GM12872 (cell line): ENCODE measurements around the gene TRIM62.

Experiments used
- TF ChIP-seq, protein P1 (sequence below): IDR thresholded peaks from 3 replicates; pipeline ENCODE4 v1.5.1; 2011; ENCODE audit warnings: low read depth, mild to moderate bottlenecking, low read length, moderate library complexity; ENCODE audit not compliant: insufficient read depth

Gene TRIM62

GRCh38 chr1:33220676-33221384, 39.0 kb upstream of the TRIM62 start:
- TF ChIP-seq, protein P1, sequence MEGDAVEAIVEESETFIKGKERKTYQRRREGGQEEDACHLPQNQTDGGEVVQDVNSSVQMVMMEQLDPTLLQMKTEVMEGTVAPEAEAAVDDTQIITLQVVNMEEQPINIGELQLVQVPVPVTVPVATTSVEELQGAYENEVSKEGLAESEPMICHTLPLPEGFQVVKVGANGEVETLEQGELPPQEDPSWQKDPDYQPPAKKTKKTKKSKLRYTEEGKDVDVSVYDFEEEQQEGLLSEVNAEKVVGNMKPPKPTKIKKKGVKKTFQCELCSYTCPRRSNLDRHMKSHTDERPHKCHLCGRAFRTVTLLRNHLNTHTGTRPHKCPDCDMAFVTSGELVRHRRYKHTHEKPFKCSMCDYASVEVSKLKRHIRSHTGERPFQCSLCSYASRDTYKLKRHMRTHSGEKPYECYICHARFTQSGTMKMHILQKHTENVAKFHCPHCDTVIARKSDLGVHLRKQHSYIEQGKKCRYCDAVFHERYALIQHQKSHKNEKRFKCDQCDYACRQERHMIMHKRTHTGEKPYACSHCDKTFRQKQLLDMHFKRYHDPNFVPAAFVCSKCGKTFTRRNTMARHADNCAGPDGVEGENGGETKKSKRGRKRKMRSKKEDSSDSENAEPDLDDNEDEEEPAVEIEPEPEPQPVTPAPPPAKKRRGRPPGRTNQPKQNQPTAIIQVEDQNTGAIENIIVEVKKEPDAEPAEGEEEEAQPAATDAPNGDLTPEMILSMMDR, result no peak

GRCh38 chr1:33219886-33220661, 38.2 kb upstream of the TRIM62 start:
- TF ChIP-seq, protein P1, result no peak

GRCh38 chr1:33211972-33212371, 30.1 kb upstream of the TRIM62 start:
- TF ChIP-seq, protein P1, result no peak

DNA sequence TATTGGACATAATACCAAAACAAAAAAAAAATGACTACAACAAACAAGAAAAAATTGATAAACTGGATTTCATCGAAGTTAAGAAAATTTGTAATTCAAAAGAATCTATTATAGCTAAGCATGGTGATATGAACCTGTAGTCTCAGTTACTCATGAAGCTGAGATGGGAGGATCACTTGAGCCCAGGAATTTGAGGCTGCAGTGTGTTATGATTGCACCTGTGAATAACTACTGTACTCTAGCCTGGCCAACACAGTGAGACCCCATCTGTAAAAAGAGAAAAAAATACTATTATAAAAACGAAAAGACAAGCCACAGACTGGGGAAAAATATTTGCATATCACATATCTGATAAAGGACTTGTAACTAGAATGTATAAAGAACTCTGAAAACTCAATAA, 24.5 kb upstream of the TRIM62 start:
- TF ChIP-seq, protein P1, result no peak

DNA sequence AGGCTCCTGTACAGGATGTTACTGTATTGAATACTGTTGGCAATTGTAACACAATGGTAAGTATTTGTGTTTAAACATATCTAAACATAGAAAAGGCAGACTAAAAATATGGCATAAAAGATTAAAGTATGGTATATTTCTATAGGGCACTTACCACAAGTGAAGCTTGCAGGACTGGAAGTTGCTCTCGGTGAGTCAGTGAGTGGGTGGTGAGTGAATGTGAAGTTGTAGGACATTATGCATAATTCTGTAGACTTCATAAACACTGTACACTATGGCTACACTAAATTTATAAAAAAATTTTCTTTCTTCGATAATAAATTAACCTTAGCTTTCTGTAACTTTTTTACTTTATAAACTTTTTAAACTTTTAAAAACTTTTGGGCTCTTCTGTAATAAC, 13.7 kb upstream of the TRIM62 start:
- TF ChIP-seq, protein P1, result no peak

DNA sequence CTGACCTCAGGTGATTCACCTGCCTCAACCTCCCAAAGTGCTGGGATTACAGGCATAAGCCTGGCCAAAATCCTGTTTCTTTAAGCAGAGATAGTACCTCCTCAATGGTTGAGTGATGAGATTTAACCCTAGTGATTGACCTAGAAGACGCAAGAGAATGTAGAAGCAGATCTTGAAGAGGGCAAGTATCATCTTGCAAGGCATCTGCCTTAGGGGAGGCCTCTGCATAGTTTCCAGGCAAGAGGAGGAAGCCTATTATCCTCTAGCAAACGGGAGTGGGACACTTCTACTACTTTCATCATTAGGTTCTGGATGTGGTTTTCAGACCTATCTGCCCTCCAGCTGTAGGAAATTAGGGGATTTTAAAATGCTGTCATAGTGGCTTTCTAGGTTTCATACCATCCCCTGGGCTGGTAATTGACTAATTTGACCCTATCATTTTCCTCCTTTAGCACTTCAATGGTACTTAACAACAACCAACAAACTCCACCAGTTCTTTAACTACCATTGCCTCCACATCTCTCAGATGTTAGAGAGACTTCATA, 10.0 kb upstream of the TRIM62 start:
- TF ChIP-seq, protein P1, result no peak

- TF ChIP-seq, protein P1, result no peak
These were observed 8.9 kb upstream of the TRIM62 start for GRCh38 chr1:33190701-33191100.
